BE2C (cell line): ENCODE data around the gene RTP5.
"Not testable (repeated sequence)": the region's sequence is repeated elsewhere in the genome, so short reads cannot be mapped to it uniquely, and the experiment has no call there.

ENCODE experiments used
- DNase-seq: peaks from one replicate; pipeline ENCODE4 v3.0.0-alpha.2; 2020
- H3K27me3 ChIP-seq: fragments of 250-450 bp; sonication (Bioruptor Pico); 2 replicates; pipeline ENCODE4 v1.5.1; 2020; ENCODE audit warnings: mild to moderate bottlenecking
- H3K36me3 ChIP-seq: fragments of 250-450 bp; sonication (Bioruptor Pico); 2 replicates; pipeline ENCODE4 v1.5.1; 2020; ENCODE audit warnings: mild to moderate bottlenecking
- H3K4me1 ChIP-seq: fragments of 250-450 bp; sonication (Bioruptor Pico); 2 replicates; pipeline ENCODE4 v1.5.1; 2020
- H3K4me3 ChIP-seq: 2 replicates; pipeline ENCODE4 v1.5.1; 2011; ENCODE audit warnings: low read depth, low read length
- H3K9me3 ChIP-seq: fragments of 250-450 bp; sonication (Bioruptor Pico); 2 replicates; pipeline ENCODE4 v1.5.1; 2020
- TF ChIP-seq, protein P1 (sequence below): IDR thresholded peaks from 2 replicates; pipeline ENCODE4 v1.5.1; 2012; ENCODE audit warnings: mild to moderate bottlenecking, low read depth, low read length

Gene RTP5

DNA sequence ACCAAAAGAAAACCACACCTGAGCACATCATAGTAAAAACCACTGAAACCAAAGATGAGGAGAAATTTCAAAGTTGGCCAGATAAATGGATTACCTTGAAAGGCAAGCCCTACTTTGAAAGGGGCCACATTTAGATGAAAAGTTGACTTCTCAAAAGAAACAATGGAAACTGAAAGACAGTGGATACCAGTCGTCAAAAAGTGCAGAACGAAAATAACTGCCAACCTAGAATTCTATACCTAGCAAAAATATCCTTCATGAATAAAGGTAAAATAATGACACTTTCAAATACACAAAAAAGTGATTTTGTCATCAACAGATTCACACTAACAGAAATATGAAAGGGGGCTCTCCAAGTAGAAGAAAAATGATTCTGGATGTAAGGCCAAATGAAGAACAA lies 42.1 kb upstream of the RTP5 start:
- H3K36me3 ChIP-seq, result no peaks in the 10 kb centered on the region
- TF ChIP-seq, protein P1, sequence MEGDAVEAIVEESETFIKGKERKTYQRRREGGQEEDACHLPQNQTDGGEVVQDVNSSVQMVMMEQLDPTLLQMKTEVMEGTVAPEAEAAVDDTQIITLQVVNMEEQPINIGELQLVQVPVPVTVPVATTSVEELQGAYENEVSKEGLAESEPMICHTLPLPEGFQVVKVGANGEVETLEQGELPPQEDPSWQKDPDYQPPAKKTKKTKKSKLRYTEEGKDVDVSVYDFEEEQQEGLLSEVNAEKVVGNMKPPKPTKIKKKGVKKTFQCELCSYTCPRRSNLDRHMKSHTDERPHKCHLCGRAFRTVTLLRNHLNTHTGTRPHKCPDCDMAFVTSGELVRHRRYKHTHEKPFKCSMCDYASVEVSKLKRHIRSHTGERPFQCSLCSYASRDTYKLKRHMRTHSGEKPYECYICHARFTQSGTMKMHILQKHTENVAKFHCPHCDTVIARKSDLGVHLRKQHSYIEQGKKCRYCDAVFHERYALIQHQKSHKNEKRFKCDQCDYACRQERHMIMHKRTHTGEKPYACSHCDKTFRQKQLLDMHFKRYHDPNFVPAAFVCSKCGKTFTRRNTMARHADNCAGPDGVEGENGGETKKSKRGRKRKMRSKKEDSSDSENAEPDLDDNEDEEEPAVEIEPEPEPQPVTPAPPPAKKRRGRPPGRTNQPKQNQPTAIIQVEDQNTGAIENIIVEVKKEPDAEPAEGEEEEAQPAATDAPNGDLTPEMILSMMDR, result no peak
- no peak for DNase-seq
- H3K27me3 ChIP-seq, result no peaks in the 10 kb centered on the region
- H3K4me1 ChIP-seq, result no peaks in the 10 kb centered on the region
- peaks cover 6% of the 10 kb centered on the region; the same call in 1 of the 2 replicates for H3K9me3 ChIP-seq
- no peak overlapping the region for H3K4me3 ChIP-seq

DNA sequence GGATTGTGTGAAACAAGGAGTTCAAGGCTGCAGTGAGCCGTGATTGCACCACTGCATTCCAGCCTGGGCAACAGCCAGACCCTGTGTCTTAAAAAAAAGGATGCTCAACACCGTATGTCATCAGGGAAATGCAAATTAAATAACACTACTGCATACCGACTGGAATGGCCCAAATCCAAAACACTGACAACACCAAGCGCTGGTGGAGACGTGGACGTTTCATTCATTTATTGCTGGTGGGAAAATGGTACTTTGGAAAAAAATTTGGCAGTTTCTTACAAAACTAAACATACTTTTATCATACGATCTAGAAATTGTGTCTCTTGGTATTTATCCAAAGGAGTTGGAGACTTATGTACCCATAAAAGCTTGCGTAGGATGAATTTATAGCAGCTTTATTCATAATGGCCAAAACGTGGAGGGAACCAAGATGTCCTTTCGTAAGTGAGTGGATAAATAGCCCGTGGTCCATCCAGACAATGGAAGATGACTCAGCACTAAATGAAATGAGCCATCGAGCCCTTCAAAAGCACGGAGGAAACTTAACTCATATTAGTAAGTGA lies 36.3 kb upstream of the RTP5 start:
- no peak overlapping the region for H3K4me3 ChIP-seq
- no peak for DNase-seq
- no peaks in the 10 kb centered on the region for H3K4me1 ChIP-seq
- TF ChIP-seq, protein P1, result no peak
- no peaks in the 10 kb centered on the region for H3K27me3 ChIP-seq
- H3K36me3 ChIP-seq, result no peaks in the 10 kb centered on the region
- H3K9me3 ChIP-seq, result no peaks in the 10 kb centered on the region

- not testable (repeated sequence) for H3K27me3 ChIP-seq, DNase-seq, H3K4me3 ChIP-seq, H3K36me3 ChIP-seq, H3K9me3 ChIP-seq, H3K4me1 ChIP-seq
Observed at GRCh38 chr2:241833756-241834526, 35.6 kb upstream of the RTP5 start.

GRCh38 chr2:241834527-241835210 lies 34.9 kb upstream of the RTP5 start:
- TF ChIP-seq, protein P1, result no peak
- Histone ChIP-seq H3K36me3 (no peaks in the 10 kb centered on the region), H3K9me3 (no peaks in the 10 kb centered on the region), H3K4me1 (no peaks in the 10 kb centered on the region), H3K4me3 (no peak overlapping the region), H3K27me3 (no peaks in the 10 kb centered on the region)
- no peak for DNase-seq

- no peaks in the 10 kb centered on the region for H3K4me1 ChIP-seq
Observed at GRCh38 chr2:241835611-241836010, 33.9 kb upstream of the RTP5 start.

DNA sequence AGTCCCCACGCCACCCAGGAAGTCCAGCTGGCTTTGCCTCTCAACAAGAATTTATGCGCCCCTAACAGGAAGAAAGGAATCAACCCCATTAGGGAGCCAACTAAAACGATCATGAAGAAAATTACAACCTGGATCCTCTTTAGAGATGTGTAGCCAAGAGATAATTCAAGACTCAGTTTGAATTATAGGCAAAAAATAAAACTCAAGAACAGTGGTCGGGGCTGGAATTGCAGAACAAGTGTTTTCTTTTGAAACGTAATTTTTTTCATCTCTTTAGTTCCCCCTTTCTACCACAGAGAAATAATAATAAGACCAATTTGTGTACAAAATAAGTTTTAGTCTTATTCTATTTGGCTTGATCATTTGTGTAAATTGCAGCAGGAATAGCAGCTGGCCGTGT lies 33.2 kb upstream of the RTP5 start:
- no peak for DNase-seq
- H3K9me3 ChIP-seq, result no peaks in the 10 kb centered on the region
- H3K27me3 ChIP-seq, result no peaks in the 10 kb centered on the region
- no peaks in the 10 kb centered on the region for H3K4me1 ChIP-seq
- no peaks in the 10 kb centered on the region for H3K36me3 ChIP-seq
- H3K4me3 ChIP-seq, result no peak overlapping the region
- TF ChIP-seq, protein P1, result peak; percentile 7; the same call in 1 of the 2 replicates

More at GRCh38 chr2:241835611-241836010, 33.9 kb upstream of the RTP5 start:
- Histone ChIP-seq H3K4me3 (no peak overlapping the region), H3K36me3 (no peaks in the 10 kb centered on the region), H3K9me3 (no peaks in the 10 kb centered on the region), H3K27me3 (no peaks in the 10 kb centered on the region)
- no peak for DNase-seq
- TF ChIP-seq, protein P1, result no peak
